Measurements from ENCODE around the gene FAM78A. TPM values are rescaled to one million over a fixed set of nuclear protein-coding genes. Genes with fewer than 3 reads are reported as not detected.

The FAM78A gene
- total RNA-seq, 3 donors from 2014 or later: 24.1 to 31.3 (median 29.8) TPM

- Mint-ChIP-seq H3K36me3 (ENCODE audit: insufficient read depth) (no peaks in the 10 kb centered on the region), H3K4me3 (no peak overlapping the region), H3K9me3 (no peaks in the 10 kb centered on the region), H3K4me1 (ENCODE audit: low read depth) (no peaks in the 10 kb centered on the region), H3K27me3 (ENCODE audit: low read depth) (no peaks in the 10 kb centered on the region)
- DNase-seq: no peak
- ATAC-seq: no peak
These were observed 20.1 kb upstream of the FAM78A start for GRCh38 chr9:131296460-131296859.

GRCh38 chr9:131292937-131293336 lies 16.6 kb upstream of the FAM78A start:
- no peak for DNase-seq
- Mint-ChIP-seq H3K9me3 (no peaks in the 10 kb centered on the region), H3K4me1 (ENCODE audit: low read depth) (no peaks in the 10 kb centered on the region), H3K27me3 (ENCODE audit: low read depth) (no peaks in the 10 kb centered on the region), H3K36me3 (ENCODE audit: insufficient read depth) (no peaks in the 10 kb centered on the region), H3K4me3 (no peak overlapping the region)
- ATAC-seq: no peak

GRCh38 chr9:131291795-131292315 lies 15.5 kb upstream of the FAM78A start:
- Mint-ChIP-seq H3K9me3 (no peaks in the 10 kb centered on the region), H3K4me3 (no peak overlapping the region), H3K27me3 (ENCODE audit: low read depth) (no peaks in the 10 kb centered on the region), H3K4me1 (ENCODE audit: low read depth) (no peaks in the 10 kb centered on the region), H3K36me3 (ENCODE audit: insufficient read depth) (no peaks in the 10 kb centered on the region)
- ATAC-seq: no peak
- no peak for DNase-seq

DNA sequence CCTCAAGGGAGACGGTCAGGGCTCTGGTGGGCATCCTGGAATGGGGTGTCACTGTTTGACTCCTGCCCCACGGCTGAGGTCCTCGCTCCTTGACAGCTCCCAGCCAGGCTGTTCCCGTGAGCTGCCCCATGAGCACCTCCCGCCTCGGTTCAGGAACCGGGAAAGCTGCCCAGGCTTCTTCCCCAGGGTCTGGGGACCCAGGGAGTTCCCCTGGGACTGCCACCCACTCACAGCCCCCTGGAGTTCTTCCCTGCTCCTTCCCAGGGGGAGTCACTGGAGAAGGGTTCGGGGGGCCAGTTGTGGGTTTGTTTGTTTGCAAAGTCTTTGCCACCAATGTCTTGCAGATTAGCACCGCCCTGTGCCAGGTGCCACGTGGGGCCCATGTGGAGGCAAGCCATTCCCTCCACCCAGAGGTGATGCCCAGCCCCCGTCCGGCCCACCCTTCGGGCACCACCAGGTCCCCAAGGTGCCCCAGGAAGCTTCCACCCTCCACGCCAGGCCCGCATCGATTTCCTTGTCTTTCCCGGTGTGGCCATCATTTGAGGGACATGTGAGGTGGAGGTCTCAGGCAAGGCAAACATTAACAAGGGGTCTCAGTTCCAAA lies 14.6 kb upstream of the FAM78A start:
- Mint-ChIP-seq H3K36me3 (ENCODE audit: insufficient read depth) (no peaks in the 10 kb centered on the region), H3K27me3 (ENCODE audit: low read depth) (no peaks in the 10 kb centered on the region), H3K9me3 (no peaks in the 10 kb centered on the region), H3K4me3 (no peak overlapping the region), H3K4me1 (ENCODE audit: low read depth) (no peaks in the 10 kb centered on the region)
- DNase-seq: no peak
- ATAC-seq: no peak

DNA sequence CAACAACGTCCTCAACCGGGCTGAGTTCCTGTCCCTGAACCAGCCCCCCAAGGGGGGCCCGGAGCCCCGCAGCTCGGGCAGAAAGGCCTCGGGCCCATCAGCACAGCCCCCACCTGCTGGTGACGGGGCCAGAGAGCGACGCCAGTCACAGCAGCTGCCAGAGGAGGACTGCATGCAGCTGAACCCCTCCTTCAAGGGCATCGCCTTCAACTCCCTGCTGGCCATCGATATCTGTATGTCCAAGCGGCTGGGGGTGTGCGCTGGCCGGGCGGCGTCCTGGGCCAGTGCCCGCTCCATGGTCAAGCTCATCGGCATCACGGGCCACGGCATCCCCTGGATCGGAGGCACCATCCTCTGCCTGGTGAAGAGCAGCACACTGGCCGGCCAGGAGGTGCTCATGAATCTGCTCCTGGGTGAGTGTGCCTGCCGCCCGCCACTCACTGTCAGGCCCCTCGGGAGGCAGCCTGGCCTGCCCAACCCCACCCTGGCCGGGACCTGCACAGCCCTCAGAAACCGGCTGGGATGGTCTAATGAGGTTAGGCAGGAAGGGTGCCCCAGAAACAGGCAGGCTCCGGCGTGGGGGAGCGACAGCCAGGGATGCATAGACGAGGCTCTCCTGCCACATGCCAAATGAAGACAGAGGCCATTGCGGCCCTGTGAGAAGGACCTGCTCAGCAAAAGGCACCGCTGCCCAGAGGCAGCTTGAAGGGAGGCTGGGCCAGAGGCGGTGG lies 13.9 kb upstream of the FAM78A start:
- Mint-ChIP-seq H3K4me3 (no peak overlapping the region), H3K36me3 (ENCODE audit: insufficient read depth) (no peaks in the 10 kb centered on the region), H3K27me3 (ENCODE audit: low read depth) (no peaks in the 10 kb centered on the region), H3K9me3 (no peaks in the 10 kb centered on the region), H3K4me1 (ENCODE audit: low read depth) (no peaks in the 10 kb centered on the region)
- no peak for DNase-seq
- peak in 1 of 2 donors; percentile 18 for ATAC-seq

DNA sequence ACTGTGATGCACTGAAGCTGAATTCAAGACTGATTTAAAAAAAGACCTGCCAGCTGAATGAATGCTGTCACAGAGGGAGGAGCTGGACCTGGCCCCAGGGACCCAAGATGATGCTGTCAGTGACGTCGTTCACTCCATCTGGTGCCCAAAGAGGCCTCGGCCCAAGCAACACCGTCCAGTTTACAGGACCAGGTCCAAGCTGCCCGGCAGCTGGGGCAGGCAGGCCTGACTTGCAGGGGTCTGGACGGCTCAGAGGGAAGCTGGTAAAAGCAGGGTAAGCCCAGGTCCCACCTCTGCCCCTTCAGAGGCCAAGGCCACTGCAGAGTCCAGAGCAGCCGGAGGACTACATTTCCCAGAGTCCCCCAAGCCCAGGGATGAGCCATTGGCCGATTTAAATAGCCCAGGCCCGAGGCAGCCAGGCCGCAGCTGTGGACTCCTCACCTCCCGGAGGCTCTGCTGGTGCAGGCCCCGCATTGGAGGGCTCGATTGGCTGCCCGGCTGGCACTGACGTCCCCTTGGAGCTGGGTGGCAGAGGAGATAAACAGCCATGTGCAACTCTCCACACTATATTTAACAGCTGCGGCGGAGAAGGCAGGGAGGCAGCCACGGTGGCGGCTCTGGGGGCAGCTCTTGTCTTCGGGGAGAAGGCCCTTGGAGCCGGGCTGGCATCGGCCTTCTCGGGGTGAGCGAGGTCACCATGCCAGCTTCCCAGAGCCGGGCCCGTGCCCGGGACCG lies 13.2 kb upstream of the FAM78A start, which contains the start of gene PLPP7:
Gene PLPP7, plus strand, starts transcription at position 423 of the 735 bp plus-strand sequence. Its CDS starts 275 bp downstream, at position 698.
- ATAC-seq (peak; percentile 18 to 21), DNase-seq (no peak)
- Mint-ChIP-seq H3K9me3 (no peaks in the 10 kb centered on the region), H3K27me3 (ENCODE audit: low read depth) (no peaks in the 10 kb centered on the region), H3K36me3 (ENCODE audit: insufficient read depth) (no peaks in the 10 kb centered on the region), H3K4me1 (ENCODE audit: low read depth) (no peaks in the 10 kb centered on the region), H3K4me3 (no peak within 1 kb of the TSS)

GRCh38 chr9:131288217-131288616 lies 11.9 kb upstream of the FAM78A start:
- Mint-ChIP-seq H3K27me3 (ENCODE audit: low read depth) (no peaks in the 10 kb centered on the region), H3K36me3 (ENCODE audit: insufficient read depth) (no peaks in the 10 kb centered on the region), H3K4me3 (no peak overlapping the region), H3K9me3 (no peaks in the 10 kb centered on the region), H3K4me1 (ENCODE audit: low read depth) (no peaks in the 10 kb centered on the region)
- DNase-seq (no peak), ATAC-seq (no peak)

GRCh38 chr9:131287359-131287758 lies 11.0 kb upstream of the FAM78A start:
- H3K4me3 Mint-ChIP-seq: no peak overlapping the region
- H3K27me3 Mint-ChIP-seq (ENCODE audit: low read depth): peaks cover under 1% of the 10 kb centered on the region
- ATAC-seq: no peak
- DNase-seq: no peak
- H3K36me3 Mint-ChIP-seq (ENCODE audit: insufficient read depth): no peaks in the 10 kb centered on the region
- peaks cover under 1% of the 10 kb centered on the region for H3K4me1 Mint-ChIP-seq (ENCODE audit: low read depth)
- H3K9me3 Mint-ChIP-seq: no peaks in the 10 kb centered on the region

DNA sequence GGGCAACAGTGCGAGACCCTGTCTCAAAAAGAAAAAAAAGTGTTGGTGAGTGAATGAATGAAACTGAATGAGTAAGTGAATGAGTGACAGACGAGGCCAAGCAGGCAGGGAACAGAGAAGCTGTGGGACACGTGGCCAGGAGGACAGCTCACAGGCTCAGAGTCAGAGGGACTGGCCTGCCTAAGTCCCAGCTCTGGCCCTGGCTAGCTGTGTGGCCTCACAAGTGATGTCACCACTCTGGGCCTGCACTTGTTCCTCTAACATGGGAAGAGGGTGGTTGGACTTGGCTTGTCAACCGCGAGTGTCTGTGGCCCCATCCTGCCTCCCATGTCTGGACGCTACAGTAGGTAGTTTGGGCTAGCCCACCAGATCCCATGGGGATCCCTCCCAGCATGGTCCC lies 8.5 kb upstream of the FAM78A start:
- no peak overlapping the region for H3K4me3 Mint-ChIP-seq
- H3K9me3 Mint-ChIP-seq: no peaks in the 10 kb centered on the region
- ATAC-seq (no peak), DNase-seq (no peak)
- peaks cover 9% of the 10 kb centered on the region for H3K27me3 Mint-ChIP-seq (ENCODE audit: low read depth)
- no peaks in the 10 kb centered on the region for H3K36me3 Mint-ChIP-seq (ENCODE audit: insufficient read depth)
- H3K4me1 Mint-ChIP-seq (ENCODE audit: low read depth): peaks cover 10% of the 10 kb centered on the region

- no peak overlapping the region for H3K4me3 Mint-ChIP-seq
- DNase-seq: no peak
These were observed 6.5 kb upstream of the FAM78A start for GRCh38 chr9:131282688-131283422.

DNA sequence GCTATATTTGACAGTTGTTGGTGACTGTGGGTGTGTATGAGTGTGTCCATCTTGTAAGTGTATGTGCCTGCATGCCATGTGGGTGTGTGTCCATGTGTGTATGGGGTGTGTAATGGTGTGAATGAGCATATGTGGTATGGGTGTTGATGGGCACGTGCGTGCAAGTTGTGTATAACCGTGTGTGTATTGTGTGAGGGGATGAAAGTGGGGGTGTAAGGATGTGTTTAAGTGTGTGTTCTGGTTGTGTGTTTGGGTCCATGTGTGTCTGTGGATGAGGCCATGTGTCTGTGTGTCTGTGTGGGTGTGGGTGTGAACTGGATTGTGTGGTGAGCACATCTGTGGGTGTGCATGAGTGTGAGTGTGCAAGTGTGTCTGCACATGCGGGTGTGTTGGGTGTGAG lies 5.9 kb upstream of the FAM78A start:
- ATAC-seq (no peak), DNase-seq (no peak)
- H3K4me1 Mint-ChIP-seq (ENCODE audit: low read depth): peaks cover 21% of the 10 kb centered on the region
- peaks cover 9% of the 10 kb centered on the region for H3K27me3 Mint-ChIP-seq (ENCODE audit: low read depth)
- H3K9me3 Mint-ChIP-seq: no peaks in the 10 kb centered on the region
- H3K36me3 Mint-ChIP-seq (ENCODE audit: insufficient read depth): no peaks in the 10 kb centered on the region
- H3K4me3 Mint-ChIP-seq: peak overlapping the region; percentile 22

More at GRCh38 chr9:131282688-131283422, 6.5 kb upstream of the FAM78A start:
- peaks cover 9% of the 10 kb centered on the region for H3K27me3 Mint-ChIP-seq (ENCODE audit: low read depth)
- H3K9me3 Mint-ChIP-seq: no peaks in the 10 kb centered on the region
- ATAC-seq: peak; percentile 33 to 42
- H3K4me1 Mint-ChIP-seq (ENCODE audit: low read depth): peaks cover 21% of the 10 kb centered on the region
- H3K36me3 Mint-ChIP-seq (ENCODE audit: insufficient read depth): no peaks in the 10 kb centered on the region

DNA sequence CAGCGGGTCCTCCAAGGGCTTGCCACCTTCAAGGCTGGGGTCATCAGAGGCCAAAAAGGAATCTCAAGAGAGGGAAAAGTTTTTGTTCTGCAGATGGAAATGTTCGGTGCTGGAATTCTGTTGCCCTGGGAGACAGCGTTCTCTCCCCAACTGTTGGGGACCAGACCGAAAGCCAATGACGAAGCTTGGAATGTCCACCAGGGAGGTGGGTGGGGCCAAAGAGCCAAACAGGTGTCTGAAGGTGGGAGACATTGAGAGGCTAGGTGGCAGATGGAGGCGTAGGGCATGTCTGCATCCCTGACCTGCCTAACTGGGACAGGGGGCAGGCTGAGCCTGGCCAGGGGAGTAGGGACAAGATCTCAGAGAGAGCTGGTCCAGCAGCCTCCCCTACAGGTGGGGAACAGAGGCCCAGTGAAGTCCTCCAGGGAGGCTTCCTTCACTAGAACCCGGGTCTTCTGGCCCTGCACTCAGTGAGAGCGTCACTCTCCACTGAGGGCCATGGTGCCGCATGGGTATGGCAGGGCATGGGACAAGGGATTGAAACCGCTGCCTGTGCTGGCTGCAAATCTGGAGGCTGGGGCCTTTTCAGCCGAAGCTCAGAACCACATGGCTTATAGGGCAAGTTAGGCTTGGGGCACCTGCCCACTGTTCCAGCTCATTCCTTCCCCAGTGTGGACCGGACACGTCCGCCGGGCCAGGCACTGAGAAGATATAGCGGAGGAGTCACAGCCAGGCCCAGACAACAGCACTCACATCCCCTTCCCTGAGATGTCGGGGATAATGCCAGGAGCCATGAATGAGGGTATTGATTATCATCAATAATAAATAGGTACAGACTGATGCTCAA lies 5.0 kb upstream of the FAM78A start:
- Mint-ChIP-seq H3K4me3 (no peak overlapping the region), H3K27me3 (ENCODE audit: low read depth) (peaks cover 9% of the 10 kb centered on the region), H3K36me3 (ENCODE audit: insufficient read depth) (no peaks in the 10 kb centered on the region), H3K9me3 (no peaks in the 10 kb centered on the region), H3K4me1 (ENCODE audit: low read depth) (peaks cover 21% of the 10 kb centered on the region)
- no peak for DNase-seq
- no peak for ATAC-seq

DNA sequence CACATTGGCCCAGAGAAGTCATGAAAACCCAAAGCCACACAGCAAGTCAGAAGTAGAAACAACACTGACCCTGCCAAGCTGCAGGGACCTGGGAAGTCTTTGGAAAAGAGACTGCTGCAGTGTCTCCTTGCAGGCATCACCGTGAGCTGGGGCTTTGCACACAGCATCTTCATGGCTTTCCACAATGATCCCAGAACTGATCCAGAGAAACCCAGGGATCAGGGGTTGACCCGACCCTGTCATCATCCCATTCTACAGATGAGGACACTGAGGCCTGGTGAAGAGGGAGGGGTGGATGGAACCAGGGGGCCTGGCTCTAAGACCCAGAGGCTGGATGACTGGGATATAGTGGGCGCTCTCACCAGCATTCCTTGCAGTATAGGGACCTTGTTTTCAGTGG lies 4.3 kb upstream of the FAM78A start:
- no peak for DNase-seq

More for the DNA sequence above, 4.3 kb upstream of the FAM78A start:
- no peaks in the 10 kb centered on the region for H3K36me3 Mint-ChIP-seq (ENCODE audit: insufficient read depth)
- peaks cover 9% of the 10 kb centered on the region for H3K27me3 Mint-ChIP-seq (ENCODE audit: low read depth)
- no peaks in the 10 kb centered on the region for H3K9me3 Mint-ChIP-seq
- no peak for ATAC-seq
- peaks cover 21% of the 10 kb centered on the region for H3K4me1 Mint-ChIP-seq (ENCODE audit: low read depth)
- no peak overlapping the region for H3K4me3 Mint-ChIP-seq

All from activated T-cell treated with anti-CD3 and anti-CD28 coated beads, Interleukin-2, amount 50 U/mL, for 4 hours (primary cell).